HepG2 (cell line): ENCODE results near the gene SLC16A13.

Source experiments
- AHR ChIP-seq: IDR thresholded peaks from 2 replicates; pipeline ENCODE4 v1.6.1; 2018; ENCODE audit warnings: missing genetic modification reagents, missing compliant biosample characterization
- CHD4 ChIP-seq: fragments of 200-600 bp; sonication (generic); IDR thresholded peaks from 2 replicates; pipeline ENCODE4 v1.7.0; 2017; ENCODE audit warnings: mild to moderate bottlenecking, low read length, borderline replicate concordance
- EZH2 ChIP-seq: conservative IDR thresholded peaks from 2 replicates; pipeline ENCODE4 v1.6.1; 2012; ENCODE audit warnings: mild to moderate bottlenecking, low read depth, low read length, moderate library complexity
- JUND ChIP-seq: sonication (generic); formaldehyde crosslinking; IDR thresholded peaks from 2 replicates; pipeline ENCODE4 v1.8.0; 2022; ENCODE audit warnings: mild to moderate bottlenecking, missing genetic modification reagents
- MAFF ChIP-seq: IDR thresholded peaks from 2 replicates; pipeline ENCODE4 v1.6.1; 2011; ENCODE audit warnings: low read depth, low read length, improper control_type of control experiment
- TAF1 ChIP-seq: sonication (generic); formaldehyde crosslinking; IDR thresholded peaks from 2 replicates; pipeline ENCODE4 v1.4.0; 2020; ENCODE audit warnings: missing genetic modification reagents
- ZFP41 ChIP-seq: sonication (generic); formaldehyde crosslinking; IDR thresholded peaks from 2 replicates; pipeline ENCODE4 v1.4.0; 2020; ENCODE audit warnings: mild to moderate bottlenecking, missing genetic modification reagents, borderline replicate concordance
- ZNF260 ChIP-seq: sonication (generic); formaldehyde crosslinking; IDR thresholded peaks from 2 replicates; pipeline ENCODE4 v1.4.0; 2020; ENCODE audit warnings: missing genetic modification reagents, low read depth, mild to moderate bottlenecking, borderline replicate concordance
- ZNF766 ChIP-seq: sonication (generic); formaldehyde crosslinking; IDR thresholded peaks from 2 replicates; pipeline ENCODE4 v1.5.0; 2020; ENCODE audit warnings: missing genetic modification reagents, borderline replicate concordance
- TF ChIP-seq, protein P1 (sequence below): sonication (generic); formaldehyde crosslinking; IDR thresholded peaks from 2 replicates; pipeline ENCODE4 v1.5.0; 2020; ENCODE audit warnings: mild to moderate bottlenecking, missing genetic modification reagents, moderate library complexity
- TF ChIP-seq, protein P2 (sequence below): sonication (generic); formaldehyde crosslinking; IDR thresholded peaks from 2 replicates; pipeline ENCODE4 v1.4.0; 2020; ENCODE audit warnings: missing genetic modification reagents, low read depth, mild to moderate bottlenecking, borderline replicate concordance

- no peak for TF ChIP-seq EZH2
- TF ChIP-seq MAFF: no peak
- no peak for TF ChIP-seq TAF1 (CRISPR knock-in tag)
- TF ChIP-seq ZNF260 (CRISPR knock-in tag): no peak
- TF ChIP-seq, protein P1, sequence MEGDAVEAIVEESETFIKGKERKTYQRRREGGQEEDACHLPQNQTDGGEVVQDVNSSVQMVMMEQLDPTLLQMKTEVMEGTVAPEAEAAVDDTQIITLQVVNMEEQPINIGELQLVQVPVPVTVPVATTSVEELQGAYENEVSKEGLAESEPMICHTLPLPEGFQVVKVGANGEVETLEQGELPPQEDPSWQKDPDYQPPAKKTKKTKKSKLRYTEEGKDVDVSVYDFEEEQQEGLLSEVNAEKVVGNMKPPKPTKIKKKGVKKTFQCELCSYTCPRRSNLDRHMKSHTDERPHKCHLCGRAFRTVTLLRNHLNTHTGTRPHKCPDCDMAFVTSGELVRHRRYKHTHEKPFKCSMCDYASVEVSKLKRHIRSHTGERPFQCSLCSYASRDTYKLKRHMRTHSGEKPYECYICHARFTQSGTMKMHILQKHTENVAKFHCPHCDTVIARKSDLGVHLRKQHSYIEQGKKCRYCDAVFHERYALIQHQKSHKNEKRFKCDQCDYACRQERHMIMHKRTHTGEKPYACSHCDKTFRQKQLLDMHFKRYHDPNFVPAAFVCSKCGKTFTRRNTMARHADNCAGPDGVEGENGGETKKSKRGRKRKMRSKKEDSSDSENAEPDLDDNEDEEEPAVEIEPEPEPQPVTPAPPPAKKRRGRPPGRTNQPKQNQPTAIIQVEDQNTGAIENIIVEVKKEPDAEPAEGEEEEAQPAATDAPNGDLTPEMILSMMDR (CRISPR knock-in tag): no peak
- no peak for TF ChIP-seq CHD4
- TF ChIP-seq JUND (CRISPR knock-in tag): no peak
- TF ChIP-seq AHR: no peak
- TF ChIP-seq, protein P2, sequence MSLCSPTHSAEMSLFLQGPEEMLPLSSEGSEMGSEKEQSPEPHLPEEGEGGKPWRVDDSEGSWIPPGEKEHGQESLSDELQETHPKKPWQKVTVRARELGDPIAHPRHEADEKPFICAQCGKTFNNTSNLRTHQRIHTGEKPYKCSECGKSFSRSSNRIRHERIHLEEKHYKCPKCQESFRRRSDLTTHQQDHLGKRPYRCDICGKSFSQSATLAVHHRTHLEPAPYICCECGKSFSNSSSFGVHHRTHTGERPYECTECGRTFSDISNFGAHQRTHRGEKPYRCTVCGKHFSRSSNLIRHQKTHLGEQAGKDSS (CRISPR knock-in tag): no peak
- TF ChIP-seq ZNF766 (CRISPR knock-in tag): no peak
- TF ChIP-seq ZFP41: no peak
These were observed 36.6 kb downstream of the SLC16A13 start for GRCh38 chr17:7072406-7072805.
